Fibroblast of villous mesenchyme (primary cell): ENCODE measurements around the gene CD99. TPM values are rescaled to one million over a fixed set of nuclear protein-coding genes. Genes with fewer than 3 reads are reported as not detected.

Experiments used
- DNase-seq: peaks from one replicate; pipeline ENCODE4 v3.0.0-alpha.2; 2010; ENCODE audit warnings: low read depth
- H3K4me3 ChIP-seq: 2 replicates; pipeline ENCODE4 v1.5.1; 2011; ENCODE audit warnings: low read depth, mild to moderate bottlenecking, low read length
- total RNA-seq: library from RNA; depleted of rRNA; stranded (reverse); fragments of >200 nt; gene quantifications from 2 replicates; pipeline ENCODE4 v1.2.3, GENCODE V29; 2012
- TF ChIP-seq, protein P1 (sequence below): IDR thresholded peaks from 2 replicates; pipeline ENCODE4 v1.5.1; 2012; ENCODE audit warnings: low read depth, mild to moderate bottlenecking, low read length; ENCODE audit not compliant: insufficient read depth

CD99 gene
- total RNA-seq, 1 donor: 268 TPM

DNA sequence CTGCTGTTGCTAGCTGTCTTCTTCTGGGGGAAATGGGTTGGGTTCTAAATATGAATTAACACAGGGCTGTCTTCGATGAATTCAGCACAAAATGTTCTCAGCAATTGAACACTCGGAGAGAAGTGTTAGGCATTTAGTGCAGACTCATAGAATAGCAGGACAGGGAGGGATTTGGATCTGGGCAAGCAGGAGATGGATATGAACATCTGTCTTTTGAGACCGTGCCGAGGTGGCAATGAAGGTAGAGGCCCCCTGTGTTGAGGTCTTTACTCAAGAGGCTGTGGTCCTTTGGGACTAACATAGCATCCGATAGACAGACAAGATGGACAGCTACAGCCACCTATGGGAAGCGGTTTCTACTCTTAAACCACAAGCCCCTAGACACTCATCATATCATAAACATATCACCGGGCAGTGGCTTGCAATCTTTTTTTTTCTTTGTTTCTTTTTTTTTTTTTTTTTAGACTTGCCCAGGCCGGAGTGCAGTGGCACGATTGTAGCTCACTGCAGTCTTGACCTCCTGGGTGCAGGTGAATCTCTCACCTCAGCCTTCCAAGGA is 6.7 kb downstream of the CD99 start:
- H3K4me3 ChIP-seq: no peak overlapping the region
- DNase-seq: peak; percentile 49
- TF ChIP-seq, protein P1, sequence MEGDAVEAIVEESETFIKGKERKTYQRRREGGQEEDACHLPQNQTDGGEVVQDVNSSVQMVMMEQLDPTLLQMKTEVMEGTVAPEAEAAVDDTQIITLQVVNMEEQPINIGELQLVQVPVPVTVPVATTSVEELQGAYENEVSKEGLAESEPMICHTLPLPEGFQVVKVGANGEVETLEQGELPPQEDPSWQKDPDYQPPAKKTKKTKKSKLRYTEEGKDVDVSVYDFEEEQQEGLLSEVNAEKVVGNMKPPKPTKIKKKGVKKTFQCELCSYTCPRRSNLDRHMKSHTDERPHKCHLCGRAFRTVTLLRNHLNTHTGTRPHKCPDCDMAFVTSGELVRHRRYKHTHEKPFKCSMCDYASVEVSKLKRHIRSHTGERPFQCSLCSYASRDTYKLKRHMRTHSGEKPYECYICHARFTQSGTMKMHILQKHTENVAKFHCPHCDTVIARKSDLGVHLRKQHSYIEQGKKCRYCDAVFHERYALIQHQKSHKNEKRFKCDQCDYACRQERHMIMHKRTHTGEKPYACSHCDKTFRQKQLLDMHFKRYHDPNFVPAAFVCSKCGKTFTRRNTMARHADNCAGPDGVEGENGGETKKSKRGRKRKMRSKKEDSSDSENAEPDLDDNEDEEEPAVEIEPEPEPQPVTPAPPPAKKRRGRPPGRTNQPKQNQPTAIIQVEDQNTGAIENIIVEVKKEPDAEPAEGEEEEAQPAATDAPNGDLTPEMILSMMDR: no peak

GRCh38 chrX:2698604-2699003 is 7.5 kb downstream of the CD99 start:
- H3K4me3 ChIP-seq: no peak overlapping the region
- TF ChIP-seq, protein P1: no peak
- no peak for DNase-seq

- no peak overlapping the region for H3K4me3 ChIP-seq
- TF ChIP-seq, protein P1: no peak
- no peak for DNase-seq
Observed at GRCh38 chrX:2699959-2700358, 8.9 kb downstream of the CD99 start.

GRCh38 chrX:2700405-2701320 is 9.6 kb downstream of the CD99 start:
- no peak for DNase-seq
- no peak overlapping the region for H3K4me3 ChIP-seq
- TF ChIP-seq, protein P1: no peak

DNA sequence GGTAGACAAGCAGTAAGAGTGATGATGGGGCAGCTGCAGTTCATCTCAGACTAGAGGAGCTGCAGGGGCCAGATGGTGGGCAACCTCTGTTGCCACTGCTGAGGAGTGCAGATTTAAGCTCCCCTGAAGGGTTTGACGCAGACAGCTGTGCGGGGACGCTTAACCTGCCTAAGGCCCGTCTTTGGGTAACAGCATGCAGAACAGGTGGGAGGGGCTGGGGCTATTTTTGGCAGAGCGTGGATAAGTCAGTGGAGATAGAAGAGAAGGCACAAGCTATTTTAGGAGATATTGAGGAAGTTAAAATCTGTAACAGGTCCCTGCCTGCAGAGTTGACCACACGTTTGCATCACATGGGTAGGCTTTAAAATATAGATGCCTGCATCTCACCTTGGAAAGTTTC is 10.5 kb downstream of the CD99 start:
- TF ChIP-seq, protein P1: no peak
- DNase-seq: no peak

GRCh38 chrX:2703991-2704369 is 12.9 kb downstream of the CD99 start:
- peak; percentile 36 for DNase-seq
- TF ChIP-seq, protein P1: peak; percentile 28
- H3K4me3 ChIP-seq: no peak overlapping the region

More for the DNA sequence above, 10.5 kb downstream of the CD99 start:
- H3K4me3 ChIP-seq: no peak overlapping the region
